GM19099 (cell line): ENCODE data around the gene HOXC11.

ENCODE experiments used
- POLR2A ChIP-seq: IDR thresholded peaks from 3 replicates; pipeline ENCODE4 v1.6.1; 2011; ENCODE audit warnings: low read depth; ENCODE audit not compliant: insufficient read length; ENCODE audit errors: extremely low read depth

The HOXC11 gene

GRCh38 chr12:53938326-53939140 lies 34.4 kb upstream of the HOXC11 start, which contains the start of gene HOXC13:
TSS of gene HOXC13 (plus strand) at chr12:53938831. CDS start at chr12:53938907, 76 bp downstream.
- TF ChIP-seq POLR2A, result no peak

- TF ChIP-seq POLR2A, result no peak
Observed at GRCh38 chr12:53939141-53940108, 33.5 kb upstream of the HOXC11 start.

DNA sequence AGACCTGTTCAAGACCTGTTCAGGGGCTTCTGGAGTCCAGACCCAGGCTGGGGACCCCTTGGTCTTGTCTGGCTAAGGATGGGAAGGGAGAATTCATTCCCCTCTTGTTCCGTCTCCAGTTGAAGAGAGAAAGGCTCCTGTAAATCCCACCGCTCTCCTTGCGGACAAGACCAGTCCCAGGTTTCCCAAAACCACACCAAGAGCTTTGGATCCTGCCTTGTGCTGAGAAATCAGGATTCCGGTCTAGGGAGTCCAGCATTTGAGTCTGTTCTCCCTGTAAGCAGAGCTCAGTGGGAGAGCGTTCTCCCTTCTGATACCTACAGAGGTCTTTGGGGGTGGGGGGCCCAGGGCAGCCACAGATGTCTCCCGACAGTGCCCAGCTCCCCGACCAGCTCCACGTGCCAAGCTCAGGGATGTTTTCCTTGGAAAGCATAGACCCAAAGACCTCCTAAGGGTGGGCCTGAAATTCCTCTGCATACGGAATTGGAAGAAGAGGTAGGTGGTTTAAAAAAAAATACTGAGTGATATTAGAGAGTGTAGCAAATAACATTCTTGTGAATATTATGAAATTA lies 32.4 kb upstream of the HOXC11 start:
- TF ChIP-seq POLR2A, result no peak

GRCh38 chr12:53941187-53941586 lies 31.7 kb upstream of the HOXC11 start:
- TF ChIP-seq POLR2A, result no peak

- no peak for TF ChIP-seq POLR2A
Observed at GRCh38 chr12:53941750-53942149, 31.2 kb upstream of the HOXC11 start.

GRCh38 chr12:53942467-53942997 lies 30.4 kb upstream of the HOXC11 start:
- TF ChIP-seq POLR2A, result no peak

- TF ChIP-seq POLR2A, result no peak
Observed at GRCh38 chr12:53944209-53944608, 28.7 kb upstream of the HOXC11 start.

DNA sequence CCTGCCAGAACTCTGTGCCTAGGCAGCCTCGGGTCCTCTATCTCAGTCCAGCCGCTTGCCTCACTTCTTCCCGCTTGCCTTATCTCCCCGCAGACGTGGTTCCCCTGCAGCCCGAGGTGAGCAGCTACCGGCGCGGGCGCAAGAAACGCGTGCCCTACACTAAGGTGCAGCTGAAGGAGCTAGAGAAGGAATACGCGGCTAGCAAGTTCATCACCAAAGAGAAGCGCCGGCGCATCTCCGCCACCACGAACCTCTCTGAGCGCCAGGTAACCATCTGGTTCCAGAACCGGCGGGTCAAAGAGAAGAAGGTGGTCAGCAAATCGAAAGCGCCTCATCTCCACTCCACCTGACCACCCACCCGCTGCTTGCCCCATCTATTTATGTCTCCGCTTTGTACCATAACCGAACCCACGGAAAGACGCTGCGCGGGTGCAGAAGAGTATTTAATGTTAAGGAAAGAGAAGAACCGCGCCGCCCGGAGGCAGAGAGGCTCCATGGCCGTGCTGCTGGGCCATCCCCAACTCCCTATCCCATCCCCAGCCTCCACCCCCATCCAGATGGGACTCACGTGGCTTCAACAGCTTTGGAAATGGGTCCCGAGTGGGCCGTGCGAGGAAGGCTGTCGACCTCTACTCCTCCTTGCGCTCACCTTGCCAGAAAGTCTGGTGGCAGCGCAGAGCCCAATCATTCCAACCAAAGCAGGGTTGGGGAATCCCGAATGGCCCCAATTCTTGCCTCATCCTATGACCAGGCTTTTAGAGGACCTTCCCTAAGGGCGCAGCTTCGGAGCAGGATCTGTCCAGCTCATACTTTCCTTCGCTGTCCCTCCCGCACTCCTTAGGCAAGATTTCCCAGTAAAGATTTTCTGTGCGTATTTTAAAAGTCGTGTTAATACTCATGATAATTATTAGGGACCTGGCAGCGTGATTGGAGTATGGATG lies 27.7 kb upstream of the HOXC11 start:
- no peak for TF ChIP-seq POLR2A

GRCh38 chr12:53947743-53948142 lies 25.2 kb upstream of the HOXC11 start:
- no peak for TF ChIP-seq POLR2A

- TF ChIP-seq POLR2A, result no peak
Observed at GRCh38 chr12:53948650-53949593, 24.0 kb upstream of the HOXC11 start.

- no peak for TF ChIP-seq POLR2A
Observed at GRCh38 chr12:53949631-53950436, 23.1 kb upstream of the HOXC11 start.

GRCh38 chr12:53950437-53950773 lies 22.5 kb upstream of the HOXC11 start:
- TF ChIP-seq POLR2A, result no peak
